Activated CD8-positive, alpha-beta memory T cell treated with anti-CD3 and anti-CD28 coated beads, Interleukin-2, amount 10 ng/mL, durations not matched to agents 7 days and 5 days (primary cell): ENCODE results near the gene ABTB2. TPM values are rescaled to one million over a fixed set of nuclear protein-coding genes. Genes with fewer than 3 reads are reported as not detected.

Experiments
- ATAC-seq: fragments of 150-1000 bp; cut with Tn5 transposase; one replicate; pipeline ENCODE4 v1.10.0; 2021; ENCODE audit warnings: moderate library complexity
- CTCF ChIA-PET: fragments of 350-600 bp; sonication (Branson Sonifier 250); formaldehyde crosslinking; loops from one replicate; lab custom pipeline; 2021; ENCODE audit warnings: antibody characterized with exemption; lab: Charles Lee
- DNase-seq: peaks from one replicate; pipeline ENCODE4 v3.0.0-alpha.2; 2020
- H3K27ac Mint-ChIP-seq: one replicate; pipeline ENCODE4 v1.8.0; 2021; ENCODE audit warnings: mild to moderate bottlenecking, mixed read lengths
- H3K27me3 Mint-ChIP-seq: one replicate; pipeline ENCODE4 v1.8.0; 2021; ENCODE audit warnings: mixed read lengths
- H3K36me3 Mint-ChIP-seq: one replicate; pipeline ENCODE4 v1.8.0; 2021; ENCODE audit warnings: mild to moderate bottlenecking, mixed read lengths
- H3K4me1 Mint-ChIP-seq: one replicate; pipeline ENCODE4 v1.8.0; 2021; ENCODE audit warnings: mixed read lengths
- H3K4me3 Mint-ChIP-seq: one replicate; pipeline ENCODE4 v1.8.0; 2021; ENCODE audit warnings: mild to moderate bottlenecking, moderate library complexity, mixed read lengths
- H3K9me3 Mint-ChIP-seq: one replicate; pipeline ENCODE4 v1.8.0; 2022; ENCODE audit warnings: low read depth, mixed read lengths
- total RNA-seq, 2 experiments: library from RNA; stranded (reverse); gene quantifications; one replicate each; pipeline ENCODE4 v1.2.3, GENCODE V29; 2021

Gene ABTB2
- total RNA-seq, 2 experiments from 2014 or later, result 3.8 to 16.8 TPM

GRCh38 chr11:34173050-34173449, 184.8 kb downstream of the ABTB2 start:
- ATAC-seq (no peak), DNase-seq (no peak)
- Mint-ChIP-seq H3K4me1 (peaks cover 21% of the 10 kb centered on the region), H3K4me3 (no peak overlapping the region), H3K27ac (no peak overlapping the region), H3K36me3 (no peaks in the 10 kb centered on the region), H3K27me3 (peaks cover 5% of the 10 kb centered on the region), H3K9me3 (no peaks in the 10 kb centered on the region)
- CTCF ChIA-PET, result interaction anchor here (0.6 to 12.2 kb wide), 9 partner anchors 8 to 726 kb away, joined by 3 to 153 read pairs (median 9); partner anchors contain the start of gene ABTB2

DNA sequence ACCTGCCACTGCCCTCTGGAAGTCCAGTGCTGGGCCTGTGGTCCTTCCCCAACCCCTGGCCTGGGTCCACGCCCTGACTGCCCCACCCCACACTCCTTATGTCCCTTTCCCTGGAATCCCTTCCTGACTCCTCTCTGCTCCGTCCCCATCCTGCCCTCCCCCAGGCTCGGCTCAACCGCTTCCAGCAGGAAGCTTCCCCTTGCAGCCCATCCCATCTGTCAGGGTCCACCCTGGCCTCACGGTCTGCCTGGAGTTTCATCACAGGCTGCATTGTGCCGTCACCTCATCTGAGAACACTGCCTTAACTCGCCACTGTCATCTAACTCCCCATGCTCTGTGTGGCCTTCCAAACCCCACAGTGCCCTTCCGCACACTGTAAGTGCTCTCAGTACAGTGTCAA, 188.1 kb downstream of the ABTB2 start:
- no peaks in the 10 kb centered on the region for H3K9me3 Mint-ChIP-seq
- H3K27me3 Mint-ChIP-seq, result peaks cover 2% of the 10 kb centered on the region
- no peaks in the 10 kb centered on the region for H3K36me3 Mint-ChIP-seq
- H3K4me1 Mint-ChIP-seq, result peaks cover 5% of the 10 kb centered on the region
- DNase-seq, result no peak
- no peak for ATAC-seq
- H3K4me3 Mint-ChIP-seq, result no peak overlapping the region
- CTCF ChIA-PET, result interaction anchor here (1.2 to 12.2 kb wide), 4 partner anchors 29 to 323 kb away, joined by 3 to 153 read pairs (median 3); partner anchors contain the start of gene ABTB2
- no peak overlapping the region for H3K27ac Mint-ChIP-seq

GRCh38 chr11:34168642-34169420, 189.0 kb downstream of the ABTB2 start:
- no peak overlapping the region for H3K27ac Mint-ChIP-seq
- DNase-seq, result no peak
- CTCF ChIA-PET, result interaction anchor here (0.9 to 12.2 kb wide), 3 partner anchors 13 to 324 kb away, joined by 3 to 153 read pairs (median 3); partner anchors contain the start of gene ABTB2
- H3K4me3 Mint-ChIP-seq, result no peak overlapping the region
- no peaks in the 10 kb centered on the region for H3K36me3 Mint-ChIP-seq
- no peak for ATAC-seq
- peaks cover 3% of the 10 kb centered on the region for H3K4me1 Mint-ChIP-seq
- peaks cover 2% of the 10 kb centered on the region for H3K27me3 Mint-ChIP-seq
- H3K9me3 Mint-ChIP-seq, result no peaks in the 10 kb centered on the region

DNA sequence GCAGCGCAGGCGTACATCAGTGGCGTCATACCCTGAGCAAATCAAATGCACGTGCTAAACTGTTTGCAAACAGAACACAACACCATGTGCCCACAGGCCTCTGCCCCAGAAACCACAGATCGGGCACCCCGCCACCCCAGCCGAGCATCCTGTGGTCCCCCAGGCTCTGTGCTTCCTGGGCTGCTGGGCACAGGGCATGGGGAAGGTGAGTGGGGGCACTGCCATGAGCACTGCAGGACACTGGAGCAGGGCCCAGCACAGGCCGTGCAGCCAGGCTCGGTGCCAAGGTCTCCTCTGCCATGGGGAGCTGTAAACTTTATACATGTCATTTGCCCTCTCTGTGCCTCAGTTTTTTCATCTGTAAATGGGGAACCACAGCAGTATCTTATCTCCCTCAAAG, 189.8 kb downstream of the ABTB2 start:
- DNase-seq, result no peak
- H3K9me3 Mint-ChIP-seq, result no peaks in the 10 kb centered on the region
- H3K36me3 Mint-ChIP-seq, result no peaks in the 10 kb centered on the region
- H3K4me1 Mint-ChIP-seq, result no peaks in the 10 kb centered on the region
- no peak overlapping the region for H3K4me3 Mint-ChIP-seq
- peaks cover 2% of the 10 kb centered on the region for H3K27me3 Mint-ChIP-seq
- H3K27ac Mint-ChIP-seq, result no peak overlapping the region
- CTCF ChIA-PET, result interaction anchor here (0.9 kb wide), 1 partner anchor 14 kb away, joined by 3 read pairs; no protein-coding TSS in a partner anchor
- ATAC-seq, result no peak

DNA sequence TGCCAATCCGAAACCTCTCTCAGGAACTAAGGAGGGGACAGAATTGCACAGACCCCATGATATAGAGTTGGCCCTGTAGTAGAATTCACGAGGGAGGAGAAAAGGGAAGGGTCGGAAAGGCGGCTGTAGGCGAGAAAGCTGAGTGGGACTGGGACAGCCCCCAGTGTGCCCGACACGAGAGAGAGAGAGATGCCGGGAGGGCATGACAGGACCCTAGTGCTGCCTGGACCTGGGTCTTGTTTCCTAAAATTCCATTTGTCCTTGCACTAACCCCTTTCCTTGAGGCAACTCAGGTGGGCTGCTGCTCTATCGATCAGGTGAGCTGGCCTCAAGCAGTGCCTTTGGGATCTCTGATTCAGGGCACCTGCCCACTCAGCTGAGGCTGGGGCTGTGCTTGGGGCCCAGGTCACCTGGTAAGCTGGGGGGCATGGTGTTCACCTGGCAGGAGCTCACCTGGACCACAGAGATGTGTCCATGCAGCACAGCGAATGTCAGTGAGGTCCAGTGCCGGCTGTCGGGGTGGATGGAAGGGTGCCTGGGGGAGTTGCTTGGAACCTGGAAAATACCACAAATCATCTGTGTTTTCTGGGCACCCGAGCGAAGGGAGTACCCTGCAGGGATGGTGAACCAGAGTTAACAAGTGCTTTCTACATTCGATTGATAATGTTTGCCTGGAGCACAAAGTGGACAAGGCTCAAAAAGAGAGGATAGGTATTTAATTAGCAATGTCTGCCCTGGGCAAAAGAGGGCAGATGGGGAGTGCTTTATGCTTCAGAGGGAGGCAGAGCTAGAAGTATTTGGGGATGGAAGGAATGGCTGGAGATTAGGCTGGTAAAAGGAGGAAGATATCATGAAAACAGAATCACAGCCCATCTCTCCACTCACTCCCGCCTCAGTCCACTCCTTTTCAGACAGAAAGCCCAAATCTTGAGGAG, 190.7 kb downstream of the ABTB2 start:
- H3K27ac Mint-ChIP-seq, result no peak overlapping the region
- DNase-seq, result no peak
- ATAC-seq, result no peak
- no peaks in the 10 kb centered on the region for H3K9me3 Mint-ChIP-seq
- CTCF ChIA-PET, result no interaction called here
- H3K4me3 Mint-ChIP-seq, result no peak overlapping the region
- peaks cover 2% of the 10 kb centered on the region for H3K27me3 Mint-ChIP-seq
- H3K4me1 Mint-ChIP-seq, result peaks cover 4% of the 10 kb centered on the region
- H3K36me3 Mint-ChIP-seq, result no peaks in the 10 kb centered on the region

GRCh38 chr11:34165786-34166555, 191.8 kb downstream of the ABTB2 start:
- H3K4me1 Mint-ChIP-seq, result peaks cover 15% of the 10 kb centered on the region
- H3K27ac Mint-ChIP-seq, result no peak overlapping the region
- DNase-seq (no peak), ATAC-seq (no peak)
- no peaks in the 10 kb centered on the region for H3K36me3 Mint-ChIP-seq
- H3K4me3 Mint-ChIP-seq, result no peak overlapping the region
- CTCF ChIA-PET, result interaction anchor here (1.8 kb wide), 1 partner anchor 8 kb away, joined by 9 read pairs; no protein-coding TSS in a partner anchor
- H3K9me3 Mint-ChIP-seq, result no peaks in the 10 kb centered on the region
- peaks cover 2% of the 10 kb centered on the region for H3K27me3 Mint-ChIP-seq

- peaks cover 19% of the 10 kb centered on the region for H3K4me1 Mint-ChIP-seq
- DNase-seq (no peak), ATAC-seq (no peak)
- CTCF ChIA-PET, result interaction anchor here (1.3 to 1.8 kb wide), 2 partner anchors 9 to 303 kb away, joined by 3 to 9 read pairs; no protein-coding TSS in a partner anchor
- H3K27me3 Mint-ChIP-seq, result peaks cover 2% of the 10 kb centered on the region
- no peaks in the 10 kb centered on the region for H3K9me3 Mint-ChIP-seq
- H3K27ac Mint-ChIP-seq, result no peak overlapping the region
- no peaks in the 10 kb centered on the region for H3K36me3 Mint-ChIP-seq
- no peak overlapping the region for H3K4me3 Mint-ChIP-seq
Measured at GRCh38 chr11:34165121-34165520, 192.7 kb downstream of the ABTB2 start.

DNA sequence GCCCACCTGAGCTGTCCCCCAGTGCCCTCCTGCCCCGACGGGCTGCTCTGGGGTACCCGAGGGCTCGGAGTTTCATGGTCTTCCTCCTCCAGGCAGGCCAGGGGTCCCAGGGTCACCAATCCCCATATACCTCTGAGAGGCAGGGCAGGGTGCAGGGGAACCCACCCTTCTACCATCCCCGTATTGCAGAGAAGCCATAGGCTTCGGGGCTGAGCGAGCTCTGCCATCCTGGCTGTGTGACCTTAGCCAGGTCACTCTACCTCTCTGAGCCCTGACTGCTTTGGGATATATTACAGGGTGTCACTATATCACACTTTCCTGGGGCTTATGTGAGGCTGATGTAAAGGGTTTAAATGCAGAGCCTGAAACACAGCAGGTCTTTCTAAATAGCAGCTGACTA, 195.0 kb downstream of the ABTB2 start:
- no peak overlapping the region for H3K27ac Mint-ChIP-seq
- H3K9me3 Mint-ChIP-seq, result no peaks in the 10 kb centered on the region
- no peak overlapping the region for H3K4me3 Mint-ChIP-seq
- peaks cover 38% of the 10 kb centered on the region for H3K4me1 Mint-ChIP-seq
- CTCF ChIA-PET, result interaction anchor here (0.8 to 2.6 kb wide), 2 partner anchors 12 to 77 kb away, joined by 3 to 11 read pairs; no protein-coding TSS in a partner anchor
- peaks cover 2% of the 10 kb centered on the region for H3K27me3 Mint-ChIP-seq
- no peak for ATAC-seq
- H3K36me3 Mint-ChIP-seq, result peaks cover 2% of the 10 kb centered on the region
- no peak for DNase-seq

- peaks cover 3% of the 10 kb centered on the region for H3K36me3 Mint-ChIP-seq
- H3K4me3 Mint-ChIP-seq, result no peak overlapping the region
- H3K4me1 Mint-ChIP-seq, result peaks cover 41% of the 10 kb centered on the region
- no peaks in the 10 kb centered on the region for H3K9me3 Mint-ChIP-seq
- no peak for ATAC-seq
- DNase-seq, result no peak
- no peak overlapping the region for H3K27ac Mint-ChIP-seq
- CTCF ChIA-PET, result interaction anchor here (2.6 kb wide), 1 partner anchor 12 kb away, joined by 11 read pairs; no protein-coding TSS in a partner anchor
- H3K27me3 Mint-ChIP-seq, result peaks cover 2% of the 10 kb centered on the region
Measured at GRCh38 chr11:34162493-34162820, 195.4 kb downstream of the ABTB2 start.

GRCh38 chr11:34161812-34162492, 195.9 kb downstream of the ABTB2 start:
- CTCF ChIA-PET, result interaction anchor here (1.1 to 2.6 kb wide), 2 partner anchors 13 to 196 kb away, joined by 4 to 11 read pairs; partner anchors contain the start of gene ABTB2
- Mint-ChIP-seq H3K4me3 (no peak overlapping the region), H3K27ac (peak overlapping the region; percentile 70)

GRCh38 chr11:34161361-34161760, 196.4 kb downstream of the ABTB2 start:
- DNase-seq, result no peak
- Mint-ChIP-seq H3K36me3 (peaks cover 3% of the 10 kb centered on the region), H3K27me3 (no peaks in the 10 kb centered on the region), H3K9me3 (no peaks in the 10 kb centered on the region), H3K4me1 (peaks cover 41% of the 10 kb centered on the region), H3K27ac (peak overlapping the region; percentile 70), H3K4me3 (no peak overlapping the region)
- CTCF ChIA-PET, result interaction anchor here (1.1 to 2.6 kb wide), 2 partner anchors 13 to 196 kb away, joined by 4 to 11 read pairs; partner anchors contain the start of gene ABTB2
- ATAC-seq, result no peak

More at GRCh38 chr11:34161812-34162492, 195.9 kb downstream of the ABTB2 start:
- ATAC-seq (peak; percentile 91), DNase-seq (peak; percentile 91)
- Mint-ChIP-seq H3K36me3 (peaks cover 3% of the 10 kb centered on the region), H3K27me3 (no peaks in the 10 kb centered on the region), H3K4me1 (peaks cover 41% of the 10 kb centered on the region), H3K9me3 (no peaks in the 10 kb centered on the region)

DNA sequence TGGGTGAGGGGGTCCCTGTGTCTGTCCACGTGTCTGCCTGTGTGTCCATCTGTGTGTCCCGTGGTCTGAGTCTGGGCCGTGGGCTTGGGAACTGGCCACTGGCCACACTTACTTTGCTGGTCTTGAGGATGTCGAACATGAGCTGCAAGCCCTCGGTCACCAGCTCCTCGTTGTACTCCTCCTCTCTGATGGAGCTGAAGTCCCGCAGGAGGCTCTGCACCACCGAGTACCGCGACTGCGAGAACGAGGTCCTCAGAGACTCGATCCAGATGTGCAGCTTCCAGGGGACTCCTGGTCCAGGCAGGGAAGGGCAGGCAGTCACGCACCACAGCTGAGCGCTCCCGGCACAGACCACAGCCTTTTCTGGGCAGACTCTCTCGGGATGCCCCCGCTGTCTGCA, 197.0 kb downstream of the ABTB2 start:
- Mint-ChIP-seq H3K4me3 (no peak overlapping the region), H3K9me3 (no peaks in the 10 kb centered on the region), H3K27me3 (no peaks in the 10 kb centered on the region), H3K4me1 (peaks cover 41% of the 10 kb centered on the region), H3K27ac (no peak overlapping the region), H3K36me3 (peaks cover 3% of the 10 kb centered on the region)
- ATAC-seq (no peak), DNase-seq (no peak)
- CTCF ChIA-PET, result interaction anchor here (1.1 to 2.6 kb wide), 2 partner anchors 14 to 197 kb away, joined by 4 to 11 read pairs; partner anchors contain the start of gene ABTB2
